Upper lobe of left lung (tissue), 6 donors: Measurements from ENCODE around the gene ZMYND8. TPM values are rescaled to one million over a fixed set of nuclear protein-coding genes. Genes with fewer than 3 reads are reported as not detected.

Experiments used
- ATAC-seq, 2 donors: fragments of 200-7000 bp; cut with Tn5 transposase; one replicate each; pipeline ENCODE4 v1.9.1; 2022; ENCODE audit warnings: mild to moderate bottlenecking in 2 of 2, moderate library complexity in 2 of 2; ENCODE audit not compliant: low FRiP score in 2 of 2
- DNase-seq, 2 donors: peaks; one replicate each; pipeline ENCODE4 v3.0.0-alpha.2; 2019 to 2020
- H3K27ac ChIP-seq, 4 donors: fragments of 200-600 bp; sonication (generic); one replicate each; pipeline ENCODE4 v1.5.1; 2016 to 2019
- H3K27me3 ChIP-seq, 4 donors: fragments of 200-600 bp; sonication (generic); one replicate each; pipeline ENCODE4 v1.5.1; 2017 to 2019
- H3K36me3 ChIP-seq, 4 donors: fragments of 200-600 bp; sonication (generic); one replicate each; pipeline ENCODE4 v1.5.1; 2016 to 2019
- H3K4me1 ChIP-seq, 4 donors: fragments of 200-600 bp; sonication (generic); one replicate each; pipeline ENCODE4 v1.5.1; 2018 to 2019
- H3K4me3 ChIP-seq, 4 donors: fragments of 200-600 bp; sonication (generic); one replicate each; pipeline ENCODE4 v1.5.1; 2017 to 2019; ENCODE audit warnings: mild to moderate bottlenecking in 2 of 4, moderate library complexity in 1 of 4
- H3K9me3 ChIP-seq, 4 donors: fragments of 200-600 bp; sonication (generic); one replicate each; pipeline ENCODE4 v1.5.1; 2018 to 2019
- CTCF ChIP-seq, 6 experiments: fragments of 450-650 bp in 4 of 6; fragments of 200-600 bp in 2 of 6; sonication (generic) in 2 of 6; IDR thresholded peaks; one replicate each; pipeline ENCODE4 v1.5.1; 2016 to 2019; ENCODE audit warnings: antibody characterized with exemption in 6 of 6
- EP300 ChIP-seq, 4 donors: sonication (generic); formaldehyde crosslinking; IDR thresholded peaks; one replicate each; pipeline ENCODE4 v1.5.1; 2017; ENCODE audit warnings: antibody characterized with exemption in 4 of 4, control low read depth in 2 of 4
- POLR2A ChIP-seq, 4 donors: fragments of 450-650 bp; IDR thresholded peaks; one replicate each; pipeline ENCODE4 v1.5.1; 2016 to 2017; ENCODE audit warnings: antibody characterized with exemption in 4 of 4, mild to moderate bottlenecking in 2 of 4
- POLR2AphosphoS5 ChIP-seq, 2 donors: sonication (generic); formaldehyde crosslinking; IDR thresholded peaks; one replicate each; pipeline ENCODE4 v1.5.1; 2017; ENCODE audit warnings: antibody characterized with exemption in 2 of 2
- WGBS, 2 donors: methylation state at CpG; one replicate each; pipeline ENCODE4 v1.1.5; 2017 to 2018; 5-methylcytosine and 5-hydroxymethylcytosine counted together
- total RNA-seq, 6 donors: library from RNA; depleted of rRNA in 4 of 6; stranded (reverse); fragments of >200 nt in 4 of 6; gene quantifications; one replicate each; pipeline versions ENCODE4 v1.1.0 to v1.2.1, GENCODE V29; 2016 to 2021
- donor health status: DM: no; HTN: no; CAD: no; lungs with moderate emphysema.
- donor health status: DM: no; HTN: yes; CAD: no; lungs with severe emphysema.

The ZMYND8 gene
- total RNA-seq, 6 donors from 2014 or later, result 24.6 to 120 (median 51.8) TPM

- no peak overlapping the region for H3K4me3 ChIP-seq
- TF ChIP-seq POLR2AphosphoS5 (IDR thresholded peaks at IDR 0.05) (no peak), EP300 (IDR thresholded peaks at IDR 0.05) (no peak), POLR2A (IDR thresholded peaks at IDR 0.05) (no peak), CTCF (IDR thresholded peaks at IDR 0.05) (no peak)
- WGBS, 2 donors, result 86 to 87% methylated on average over 12 of the region's 12 CpGs
- no peak for ATAC-seq
- H3K4me1 ChIP-seq, result no peaks in the 10 kb centered on the region
- H3K27ac ChIP-seq, result no peak overlapping the region
- H3K36me3 ChIP-seq, result peaks cover 2 to 11% (median 8%) of the 10 kb centered on the region in 4 donors
- no peaks in the 10 kb centered on the region for H3K27me3 ChIP-seq
- DNase-seq, result no peak
- no peaks in the 10 kb centered on the region for H3K9me3 ChIP-seq
Measured at GRCh38 chr20:47204008-47204849, 152.3 kb downstream of the ZMYND8 start.

GRCh38 chr20:47202733-47203667 lies 153.5 kb downstream of the ZMYND8 start:
- no peaks in the 10 kb centered on the region for H3K4me1 ChIP-seq
- DNase-seq (no peak), ATAC-seq (no peak)
- no peaks in the 10 kb centered on the region for H3K36me3 ChIP-seq
- 77 to 90% methylated on average over 8 to 10 of the region's 10 CpGs for WGBS, 2 donors
- TF ChIP-seq POLR2A (IDR thresholded peaks at IDR 0.05), result no peak
- TF ChIP-seq POLR2AphosphoS5 (IDR thresholded peaks at IDR 0.05), result no peak
- TF ChIP-seq EP300 (IDR thresholded peaks at IDR 0.05), result no peak
- TF ChIP-seq CTCF (IDR thresholded peaks at IDR 0.05), result no peak
- no peak overlapping the region for H3K27ac ChIP-seq
- no peaks in the 10 kb centered on the region for H3K27me3 ChIP-seq
- H3K4me3 ChIP-seq, result no peak overlapping the region
- H3K9me3 ChIP-seq, result no peaks in the 10 kb centered on the region

DNA sequence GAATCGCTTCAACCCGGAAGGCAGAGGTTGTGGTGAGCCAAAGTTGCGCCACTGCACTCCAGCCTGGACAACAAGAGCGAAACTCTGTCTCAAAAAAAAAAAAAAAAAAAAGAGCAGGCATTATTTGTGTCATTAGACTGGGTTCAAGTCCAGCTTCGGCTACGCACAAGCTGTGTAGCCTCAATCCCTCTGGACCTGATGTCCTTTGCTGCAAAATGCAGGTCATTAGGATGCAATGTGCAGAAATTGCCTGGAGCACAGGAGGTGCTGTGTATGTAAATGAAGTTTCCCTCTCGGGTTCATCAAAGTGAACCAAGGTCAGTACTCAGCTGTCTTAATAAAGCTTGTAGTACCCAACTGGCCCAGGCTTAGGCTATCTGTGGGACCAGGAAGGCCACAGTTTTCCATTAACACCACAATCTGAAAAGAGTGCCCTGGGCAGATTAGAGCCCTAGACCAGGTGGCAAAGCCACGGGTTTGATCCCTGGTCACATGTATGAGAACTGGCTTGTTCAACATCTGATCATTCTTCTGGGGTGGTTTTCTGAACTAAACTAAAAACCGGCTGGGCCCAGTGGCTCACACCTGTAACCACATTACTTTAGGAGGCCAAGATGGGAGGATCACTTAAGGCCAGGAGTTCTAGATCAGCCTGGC lies 155.3 kb downstream of the ZMYND8 start:
- Histone ChIP-seq H3K27me3 (no peaks in the 10 kb centered on the region), H3K4me1 (peaks cover under 1 to 6% (median 5%) of the 10 kb centered on the region in 4 donors), H3K4me3 (no peak overlapping the region), H3K36me3 (no peaks in the 10 kb centered on the region), H3K27ac (no peak overlapping the region), H3K9me3 (no peaks in the 10 kb centered on the region)
- ATAC-seq, result no peak
- 85 to 87% methylated on average over 7 to 9 of the region's 9 CpGs for WGBS, 2 donors
- DNase-seq, result no peak
- TF ChIP-seq POLR2A (IDR thresholded peaks at IDR 0.05) (no peak), EP300 (IDR thresholded peaks at IDR 0.05) (no peak), POLR2AphosphoS5 (IDR thresholded peaks at IDR 0.05) (no peak), CTCF (IDR thresholded peaks at IDR 0.05) (no peak)

- Histone ChIP-seq H3K27me3 (no peaks in the 10 kb centered on the region), H3K4me3 (no peak overlapping the region), H3K36me3 (no peaks in the 10 kb centered on the region), H3K4me1 (peaks cover 7 to 10% (median 7%) of the 10 kb centered on the region in 4 donors), H3K27ac (no peak overlapping the region), H3K9me3 (no peaks in the 10 kb centered on the region)
- DNase-seq (peak in 1 of 2 donors; percentile 57), ATAC-seq (no peak)
- no peak for TF ChIP-seq CTCF (IDR thresholded peaks at IDR 0.05)
- no peak for TF ChIP-seq EP300 (IDR thresholded peaks at IDR 0.05)
- TF ChIP-seq POLR2AphosphoS5 (IDR thresholded peaks at IDR 0.05), result no peak
- WGBS, 2 donors, result 93 to 94% methylated on average over 14 of the region's 14 CpGs
Measured at GRCh38 chr20:47198996-47199552, 157.4 kb downstream of the ZMYND8 start.
